Measurements from ENCODE around the gene POU2AF3. TPM values are rescaled to one million over a fixed set of nuclear protein-coding genes. Genes with fewer than 3 reads are reported as not detected.

POU2AF3 gene
- total and polyA plus RNA-seq, 10 of the 15 experiments (the other 5 are each of a cell fraction or from before 2014, with no cell fraction given) = 0.17 TPM; not detected in 8

DNA sequence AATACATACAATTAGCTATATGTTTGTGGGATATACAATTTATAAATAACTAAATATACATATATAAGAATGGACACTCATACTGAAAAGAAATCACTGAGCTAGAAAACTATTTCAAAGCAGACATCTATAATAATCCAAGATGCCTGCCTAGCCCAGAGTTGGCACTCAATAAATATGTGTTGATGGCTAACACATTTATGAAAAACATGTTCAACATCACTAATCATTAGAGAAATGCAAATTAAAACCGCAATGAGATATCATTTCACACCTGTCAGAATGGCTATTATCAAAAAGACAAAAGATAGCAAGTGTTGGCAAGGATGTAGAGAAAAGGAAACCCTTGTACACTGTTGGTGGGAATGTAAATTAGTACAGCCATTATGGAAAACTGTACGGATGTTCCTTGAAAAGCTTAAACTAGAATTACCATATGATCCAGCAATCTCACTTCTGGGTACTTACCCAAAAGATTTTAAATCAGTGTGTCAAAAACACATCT is 50.9 kb downstream of the POU2AF3 start (continued):
- TF ChIP-seq ETV6 (conservative IDR thresholded peaks at IDR 0.05 in 1 of 2, IDR thresholded peaks at IDR 0.05 in 1 of 2; ENCODE audit: borderline replicate concordance in 1 of 2, low read depth in 1 of 2) (no peak), PBX3 (IDR thresholded peaks at IDR 0.05; ENCODE audit: insufficient replicate concordance, low read depth, low read length) (no peak), YBX1 (IDR thresholded peaks at IDR 0.05) (no peak), TBL1XR1 (IDR thresholded peaks at IDR 0.05; ENCODE audit: low read depth, low read length) (no peak), ZNF592 (IDR thresholded peaks at IDR 0.05) (no peak), ZNF622 (IDR thresholded peaks at IDR 0.05) (no peak), BCL11A (IDR thresholded peaks at IDR 0.05; ENCODE audit: low read depth, low read length) (no peak), MTA3 (IDR thresholded peaks at IDR 0.05; ENCODE audit: borderline replicate concordance, low read length) (no peak), SREBF2 (IDR thresholded peaks at IDR 0.05; ENCODE audit: low read length) (no peak), SIN3A (IDR thresholded peaks at IDR 0.05; ENCODE audit: low read depth, low read length) (no peak), ATF7 (IDR thresholded peaks at IDR 0.05; ENCODE audit: low read depth) (0 out of 2 replicates have a peak, but pooled peaks have one; percentile 40), RCOR1 (conservative IDR thresholded peaks at IDR 0.05; ENCODE audit: low read depth, low read length) (no peak), E2F4 (IDR thresholded peaks at IDR 0.05; ENCODE audit: low read depth, low read length) (no peak), RUNX3 (IDR thresholded peaks at IDR 0.05; ENCODE audit: low read length) (peak; percentile 16; the same call in 1 of the 2 replicates), SRF (IDR thresholded peaks at IDR 0.05; ENCODE audit: low read depth in 2 of 2, low read length in 2 of 2) (no peak), RB1 (IDR thresholded peaks at IDR 0.05; ENCODE audit: borderline replicate concordance) (no peak), NR2C1 (IDR thresholded peaks at IDR 0.05) (no peak), IKZF2 (IDR thresholded peaks at IDR 0.05) (peak in 1 of 2 experiments; percentile 38; a peak in 1 of 4 replicates), SPI1 (IDR thresholded peaks at IDR 0.05; ENCODE audit: borderline replicate concordance, insufficient read depth, low read depth, low read length) (no peak)
- TF ChIP-seq, protein P1, sequence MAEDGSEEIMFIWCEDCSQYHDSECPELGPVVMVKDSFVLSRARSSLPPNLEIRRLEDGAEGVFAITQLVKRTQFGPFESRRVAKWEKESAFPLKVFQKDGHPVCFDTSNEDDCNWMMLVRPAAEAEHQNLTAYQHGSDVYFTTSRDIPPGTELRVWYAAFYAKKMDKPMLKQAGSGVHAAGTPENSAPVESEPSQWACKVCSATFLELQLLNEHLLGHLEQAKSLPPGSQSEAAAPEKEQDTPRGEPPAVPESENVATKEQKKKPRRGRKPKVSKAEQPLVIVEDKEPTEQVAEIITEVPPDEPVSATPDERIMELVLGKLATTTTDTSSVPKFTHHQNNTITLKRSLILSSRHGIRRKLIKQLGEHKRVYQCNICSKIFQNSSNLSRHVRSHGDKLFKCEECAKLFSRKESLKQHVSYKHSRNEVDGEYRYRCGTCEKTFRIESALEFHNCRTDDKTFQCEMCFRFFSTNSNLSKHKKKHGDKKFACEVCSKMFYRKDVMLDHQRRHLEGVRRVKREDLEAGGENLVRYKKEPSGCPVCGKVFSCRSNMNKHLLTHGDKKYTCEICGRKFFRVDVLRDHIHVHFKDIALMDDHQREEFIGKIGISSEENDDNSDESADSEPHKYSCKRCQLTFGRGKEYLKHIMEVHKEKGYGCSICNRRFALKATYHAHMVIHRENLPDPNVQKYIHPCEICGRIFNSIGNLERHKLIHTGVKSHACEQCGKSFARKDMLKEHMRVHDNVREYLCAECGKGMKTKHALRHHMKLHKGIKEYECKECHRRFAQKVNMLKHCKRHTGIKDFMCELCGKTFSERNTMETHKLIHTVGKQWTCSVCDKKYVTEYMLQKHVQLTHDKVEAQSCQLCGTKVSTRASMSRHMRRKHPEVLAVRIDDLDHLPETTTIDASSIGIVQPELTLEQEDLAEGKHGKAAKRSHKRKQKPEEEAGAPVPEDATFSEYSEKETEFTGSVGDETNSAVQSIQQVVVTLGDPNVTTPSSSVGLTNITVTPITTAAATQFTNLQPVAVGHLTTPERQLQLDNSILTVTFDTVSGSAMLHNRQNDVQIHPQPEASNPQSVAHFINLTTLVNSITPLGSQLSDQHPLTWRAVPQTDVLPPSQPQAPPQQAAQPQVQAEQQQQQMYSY (CRISPR knock-in tag; IDR thresholded peaks at IDR 0.05) = no peak
